GM12878 (cell line): ENCODE results near the gene ZC3H15. TPM values are rescaled to one million over a fixed set of nuclear protein-coding genes. Genes with fewer than 3 reads are reported as not detected.

Experiments used
- ATAC-seq: fragments of 200-7000 bp; cut with Tn5 transposase; 3 replicates; pipeline ENCODE4 v1.9.1; 2020; ENCODE audit warnings: mild to moderate bottlenecking, moderate library complexity
- BruUV-seq: library from RNA; stranded (reverse); fragments of 400-500 nt; replicated peaks from 2 replicates; lab custom pipeline; 2021; lab: Mats Ljungman, UMichigan
- CTCF ChIA-PET: fragments of 300-600 bp; sonication (Branson Sonifier 250); formaldehyde crosslinking; extraction: SDS; loops from one replicate; lab custom pipeline; 2021; ENCODE audit warnings: inconsistent platforms; lab: Yijun Ruan, JAX
- POLR2A ChIA-PET: fragments of 350-600 bp; formaldehyde crosslinking; extraction: SDS; loops from one replicate; lab custom pipeline; 2021; ENCODE audit warnings: inconsistent platforms; lab: Charles Lee
- RAD21 ChIA-PET: fragments of 300-600 bp; sonication (Branson Sonifier 250); formaldehyde crosslinking; loops from one replicate; lab custom pipeline; 2023; ENCODE audit warnings: antibody characterized with exemption; ENCODE audit not compliant: unreplicated experiment; lab: Charles Lee
- SMC1A ChIA-PET: fragments of 300-600 bp; sonication (Branson Sonifier 250); formaldehyde crosslinking; loops from one replicate; lab custom pipeline; 2023; ENCODE audit not compliant: unreplicated experiment, uncharacterized antibody; lab: Charles Lee
- DNase-seq: peaks from one replicate; pipeline ENCODE4 v3.0.0-alpha.2; 2011; ENCODE audit warnings: low read depth, low spot score
- FAIRE-seq: peaks from 3 replicates; lab custom pipeline; 2011; peaks lifted over from hg19 to GRCh38; lab: Jason Lieb, UNC
- H2AFZ ChIP-seq: 2 replicates; pipeline ENCODE4 v1.6.0; 2011; ENCODE audit warnings: low read depth, low read length, control low read depth; ENCODE audit not compliant: control insufficient read depth
- H3K27ac ChIP-seq: 2 replicates; pipeline ENCODE4 v1.5.1; 2011; ENCODE audit warnings: control low read depth; ENCODE audit not compliant: control insufficient read depth, insufficient read depth
- H3K27me3 ChIP-seq, 2 experiments: replicated peaks in 1 of 2; 2 replicates each; pipeline versions ENCODE4 v1.6.0 to v1.6.1; 2011; ENCODE audit warnings: low read length in 1 of 2; ENCODE audit not compliant: control insufficient read depth in 2 of 2, insufficient read depth in 2 of 2
- H3K36me3 ChIP-seq, 2 experiments: 2 replicates each; pipeline ENCODE4 v1.5.1; 2011; ENCODE audit warnings: low read length in 1 of 2; ENCODE audit not compliant: control insufficient read depth in 2 of 2, insufficient read depth in 2 of 2
- H3K4me1 ChIP-seq: 2 replicates; pipeline ENCODE4 v1.6.1; 2011; ENCODE audit warnings: mild to moderate bottlenecking, low read length, moderate library complexity, mixed read lengths; ENCODE audit not compliant: control insufficient read depth, insufficient read depth
- H3K4me2 ChIP-seq: 2 replicates; pipeline ENCODE4 v1.6.0; 2011; ENCODE audit warnings: control low read depth; ENCODE audit not compliant: control insufficient read depth, insufficient read depth
- H3K4me3 ChIP-seq: fragments of 200-600 bp; sonication (generic); 2 replicates; pipeline ENCODE4 v1.5.1; 2016
- H3K79me2 ChIP-seq: 2 replicates; pipeline ENCODE4 v1.6.0; 2011; ENCODE audit warnings: low read length; ENCODE audit not compliant: control insufficient read depth, insufficient read depth
- H3K9ac ChIP-seq: 2 replicates; pipeline ENCODE4 v1.8.0; 2011; ENCODE audit warnings: low read length, control low read depth, mixed read lengths; ENCODE audit not compliant: control insufficient read depth, insufficient read depth
- H3K9me3 ChIP-seq: replicated peaks from 3 replicates; pipeline ENCODE4 v1.5.1; 2011; ENCODE audit warnings: mild to moderate bottlenecking, low read length; ENCODE audit not compliant: control insufficient read depth, insufficient read depth
- H4K20me1 ChIP-seq: 2 replicates; pipeline ENCODE4 v1.6.0; 2011; ENCODE audit not compliant: control insufficient read depth, insufficient read depth
- ATF2 ChIP-seq: IDR thresholded peaks from 2 replicates; pipeline ENCODE4 v1.6.1; 2012; ENCODE audit warnings: low read length, inconsistent platforms
- BACH1 ChIP-seq: fragments of 450-650 bp; IDR thresholded peaks from 2 replicates; pipeline ENCODE4 v1.6.1; 2017; ENCODE audit warnings: mild to moderate bottlenecking, borderline replicate concordance
- CREM ChIP-seq: IDR thresholded peaks from 2 replicates; pipeline ENCODE4 v1.6.1; 2014; ENCODE audit warnings: antibody characterized with exemption, low read depth
- FOXM1 ChIP-seq: IDR thresholded peaks from 2 replicates; pipeline ENCODE4 v1.6.1; 2012; ENCODE audit warnings: low read depth, mild to moderate bottlenecking, inconsistent platforms, low read length, moderate library complexity
- GABPA ChIP-seq: IDR thresholded peaks from 2 replicates; pipeline ENCODE4 v1.6.1; 2014; ENCODE audit warnings: antibody characterized with exemption, low read depth, mild to moderate bottlenecking, inconsistent platforms
- IKZF1 ChIP-seq: fragments of 450-650 bp; conservative IDR thresholded peaks from 2 replicates; pipeline ENCODE4 v1.6.1; 2017; ENCODE audit warnings: antibody characterized with exemption, mild to moderate bottlenecking
- IRF3 ChIP-seq: fragments of 450-650 bp; IDR thresholded peaks from 2 replicates; pipeline ENCODE4 v1.6.1; 2014; ENCODE audit warnings: mild to moderate bottlenecking
- NKRF ChIP-seq: fragments of 450-650 bp; conservative IDR thresholded peaks from 2 replicates; pipeline ENCODE4 v1.6.1; 2017; ENCODE audit warnings: mild to moderate bottlenecking, moderate library complexity
- NR2C1 ChIP-seq: fragments of 450-650 bp; IDR thresholded peaks from 2 replicates; pipeline ENCODE4 v1.6.1; 2017; ENCODE audit warnings: antibody characterized with exemption, mild to moderate bottlenecking, moderate library complexity
- SMC3 ChIP-seq: IDR thresholded peaks from 2 replicates; pipeline ENCODE4 v1.6.1; 2011; ENCODE audit warnings: low read length, improper control_type of control experiment, borderline replicate concordance
- SREBF1 ChIP-seq: IDR thresholded peaks from 2 replicates; pipeline ENCODE4 v1.6.1; 2012; ENCODE audit warnings: mild to moderate bottlenecking, low read length
- STAT3 ChIP-seq: IDR thresholded peaks from 2 replicates; pipeline ENCODE4 v1.6.1; 2011; ENCODE audit warnings: low read depth, low read length, improper control_type of control experiment
- SUPT20H ChIP-seq: IDR thresholded peaks from 2 replicates; pipeline ENCODE4 v1.6.1; 2011; ENCODE audit warnings: low read depth, mild to moderate bottlenecking, low read length, moderate library complexity, borderline replicate concordance; ENCODE audit not compliant: control insufficient read depth
- TCF12 ChIP-seq: IDR thresholded peaks from 2 replicates; pipeline ENCODE4 v1.6.1; 2011; ENCODE audit warnings: low read depth, mild to moderate bottlenecking, low read length
- ZNF274 ChIP-seq: IDR thresholded peaks from one replicate; pipeline ENCODE4 v1.8.0; 2011; ENCODE audit not compliant: insufficient read length, insufficient read depth
- WGBS: methylation state at CpG from one replicate; pipeline ENCODE4 v1.1.6; 2016; ENCODE audit warnings: low lambda C conversion rate; ENCODE audit not compliant: insufficient replicate concordance, insufficient coverage; ENCODE audit errors: missing lambda C conversion rate; 5-methylcytosine and 5-hydroxymethylcytosine counted together
- in situ Hi-C: fragments of 300-500 bp; cut with MboI; formaldehyde crosslinking; loops from 9 replicates; pipeline ENCODE4 v1.14.3; 2018; ENCODE audit warnings: mixed read lengths
- intact Hi-C: fragments of 100-400 bp; cut with micrococcal nuclease; formaldehyde crosslinking; loops from one replicate; pipeline ENCODE4 v1.14.2; 2022; ENCODE audit not compliant: unreplicated experiment
- polyA plus RNA-seq, 11 experiments: library from polyadenylated mRNA; depleted of rRNA in 4 of 11; unstranded in 6 of 11; stranded (reverse) in 5 of 11; fragments of >200 nt; fragmentation: Nextera tagmentation in 4 of 11; fragmentation: Illumina TruSeq in 1 of 11; extraction: Ambion mirVana in 4 of 11; extraction: Trizol in 1 of 11; gene quantifications; 1 replicate in 1 of 11; 2 replicates in 10 of 11; pipeline versions ENCODE4 v1.2.1 to v1.2.3, GENCODE V29; 2011 to 2016; ENCODE audit warnings: inconsistent platforms in 2 of 11, missing spikeins in 2 of 11, low read depth in 1 of 11
- total RNA-seq, 4 experiments: library from RNA; depleted of rRNA in 3 of 4; stranded (reverse); fragments of >200 nt in 3 of 4; fragmentation: Illumina TruSeq in 1 of 4; extraction: Trizol in 1 of 4; gene quantifications; 2 replicates each; pipeline versions ENCODE4 v1.2.1 to v1.2.3, GENCODE V29; 2013 to 2021

ZC3H15 gene
- total and polyA plus RNA-seq, 10 of the 15 experiments (the other 5 are each of a cell fraction or from before 2014, with no cell fraction given): 51.5 to 152 (median 123) TPM

- Histone ChIP-seq H3K27ac (no peak overlapping the region), H3K4me1 (no peaks in the 10 kb centered on the region), H4K20me1 (no peaks in the 10 kb centered on the region), H3K9ac (no peak overlapping the region), H2AFZ (no peak overlapping the region), H3K4me3 (no peak overlapping the region), H3K36me3 (no peaks in the 10 kb centered on the region), H3K27me3 (no peaks in the 10 kb centered on the region), H3K4me2 (no peak overlapping the region), H3K9me3 (no peaks in the 10 kb centered on the region), H3K79me2 (no peaks in the 10 kb centered on the region)
- 50% methylated on average over 4 of the region's 4 CpGs for WGBS
- ChIA-PET CTCF (interaction anchor here (0.6 to 0.9 kb wide), 2 partner anchors 37 to 181 kb away, joined by 3 to 5 read pairs; no protein-coding TSS in a partner anchor), RAD21 (no interaction called here), POLR2A (no interaction called here), SMC1A (interaction anchor here (1.2 kb wide), 1 partner anchor 37 kb away, joined by 3 read pairs; no protein-coding TSS in a partner anchor)
- ATAC-seq: no peak
- no peak for DNase-seq
- in situ Hi-C loops: no loop called here
- TF ChIP-seq IRF3 (no peak), TCF12 (no peak), STAT3 (no peak), ATF2 (no peak), IKZF1 (no peak), CREM (no peak), SUPT20H (no peak), SMC3 (no peak), BACH1 (no peak), NR2C1 (no peak), NKRF (no peak), FOXM1 (no peak), SREBF1 (no peak), ZNF274 (no peak), GABPA (no peak)
- BruUV-seq: no TSS peak
- FAIRE-seq: no peak
- intact Hi-C loops: no loop called here
Observed at GRCh38 chr2:186540941-186541340, 54.9 kb downstream of the ZC3H15 start.
